HG03432 (cell line): ENCODE measurements around the gene COPS4.
"Not testable (repeated sequence)": the region's sequence is repeated elsewhere in the genome, so short reads cannot be mapped to it uniquely, and the experiment has no call there.

Source experiments
- ATAC-seq: cut with Tn5 transposase; IDR thresholded peaks from one replicate; pipeline ENCODE4 v1.9.1; 2021; ENCODE audit warnings: mild to moderate bottlenecking, moderate library complexity; ENCODE audit not compliant: unreplicated experiment

COPS4 gene

GRCh38 chr4:83080561-83080960 lies 45.6 kb downstream of the COPS4 start:
- ATAC-seq: no peak

- no peak for ATAC-seq
Measured at GRCh38 chr4:83082777-83083176, 47.8 kb downstream of the COPS4 start.

- ATAC-seq: peak; percentile 58
Measured at GRCh38 chr4:83083925-83084475, 49.0 kb downstream of the COPS4 start.

GRCh38 chr4:83084956-83085355 lies 50.0 kb downstream of the COPS4 start:
- not testable (repeated sequence) for ATAC-seq

GRCh38 chr4:83089410-83090157 lies 54.6 kb downstream of the COPS4 start:
- ATAC-seq: no peak

GRCh38 chr4:83093060-83093640 lies 58.2 kb downstream of the COPS4 start:
- no peak for ATAC-seq

GRCh38 chr4:83096397-83096796 lies 61.4 kb downstream of the COPS4 start:
- no peak for ATAC-seq

GRCh38 chr4:83104991-83105390 lies 70.0 kb downstream of the COPS4 start:
- no peak for ATAC-seq

- no peak for ATAC-seq
Measured at GRCh38 chr4:83107631-83108030, 72.6 kb downstream of the COPS4 start.

- ATAC-seq: no peak
Measured at GRCh38 chr4:83108101-83108861, 73.3 kb downstream of the COPS4 start.

GRCh38 chr4:83109480-83110222 lies 74.7 kb downstream of the COPS4 start:
- ATAC-seq: peak; percentile 25

- ATAC-seq: peak; percentile 76
Measured at GRCh38 chr4:83110223-83110945, 75.4 kb downstream of the COPS4 start.

- no peak for ATAC-seq
Measured at GRCh38 chr4:83110970-83111750, 76.2 kb downstream of the COPS4 start.

- not testable (repeated sequence) for ATAC-seq
Measured at GRCh38 chr4:83111751-83112141, 76.8 kb downstream of the COPS4 start.

- peak; percentile 39 for ATAC-seq
Measured at GRCh38 chr4:83112231-83112630, 77.2 kb downstream of the COPS4 start.

- no peak for ATAC-seq
Measured at GRCh38 chr4:83112678-83113428, 77.9 kb downstream of the COPS4 start.

- no peak for ATAC-seq
Measured at GRCh38 chr4:83113429-83113786, 78.4 kb downstream of the COPS4 start.

- ATAC-seq: peak; percentile 45
Measured at GRCh38 chr4:83114576-83114975, 79.6 kb downstream of the COPS4 start, which contains the start of gene PLAC8. PLAC8 (minus strand) TSS chr4:83114729; CDS start chr4:83107921, 6,808 bp downstream.

- ATAC-seq: no peak
Measured at GRCh38 chr4:83115000-83115399, 80.0 kb downstream of the COPS4 start.
